ENCODE results near the gene KDM4B. TPM values are rescaled to one million over a fixed set of nuclear protein-coding genes. Genes with fewer than 3 reads are reported as not detected.

The KDM4B gene
- total and polyA plus RNA-seq, 3 donors from 2014 or later: 33.3 to 72.7 (median 67.7) TPM

- Histone ChIP-seq H3K27ac (peak overlapping the region; percentile 66 to 80), H3K9me3 (no peaks in the 10 kb centered on the region), H3K4me3 (no peak overlapping the region), H3K36me3 (ENCODE audit: low read depth, missing control alignments) (no peaks in the 10 kb centered on the region), H3K4me1 (peaks cover 31% of the 10 kb centered on the region), H3K27me3 (no peaks in the 10 kb centered on the region)
- 65 to 88% methylated on average over 20 to 31 of the region's 31 CpGs for WGBS, 2 donors
- peak; percentile 64 for DNase-seq
- no peak for TF ChIP-seq CTCF (IDR thresholded peaks at IDR 0.05)
- TF ChIP-seq POLR2A (IDR thresholded peaks at IDR 0.05): no peak
- intact Hi-C loops (cut with DNase I; ENCODE audit: low total_unique reads): no loop called here
These were observed 124.5 kb downstream of the KDM4B start for GRCh38 chr19:5093297-5093928.

- Histone ChIP-seq H3K4me3 (no peak overlapping the region), H3K4me1 (peaks cover 31% of the 10 kb centered on the region), H3K9me3 (no peaks in the 10 kb centered on the region), H3K27ac (no peak overlapping the region), H3K27me3 (no peaks in the 10 kb centered on the region), H3K36me3 (ENCODE audit: low read depth, missing control alignments) (no peaks in the 10 kb centered on the region)
- intact Hi-C loops (cut with DNase I; ENCODE audit: low total_unique reads): no loop called here
- no peak for DNase-seq
- TF ChIP-seq CTCF (IDR thresholded peaks at IDR 0.05) (no peak), POLR2A (IDR thresholded peaks at IDR 0.05) (no peak)
- WGBS, 2 donors: 88 to 93% methylated on average over 20 to 26 of the region's 26 CpGs
These were observed 125.2 kb downstream of the KDM4B start for GRCh38 chr19:5093948-5094718.

- no peaks in the 10 kb centered on the region for H3K36me3 ChIP-seq (ENCODE audit: low read depth, missing control alignments)
- TF ChIP-seq CTCF (IDR thresholded peaks at IDR 0.05) (no peak), POLR2A (IDR thresholded peaks at IDR 0.05) (no peak)
- 94 to 98% methylated on average over 17 to 31 of the region's 31 CpGs for WGBS, 2 donors
- H3K27me3 ChIP-seq: no peaks in the 10 kb centered on the region
- H3K4me1 ChIP-seq: peaks cover 31% of the 10 kb centered on the region
- H3K9me3 ChIP-seq: no peaks in the 10 kb centered on the region
- intact Hi-C loops (cut with DNase I; ENCODE audit: low total_unique reads): no loop called here
- no peak for DNase-seq
- H3K27ac ChIP-seq: no peak overlapping the region
- H3K4me3 ChIP-seq: no peak overlapping the region
These were observed 126.1 kb downstream of the KDM4B start for GRCh38 chr19:5094768-5095567.

GRCh38 chr19:5095568-5095850 lies 126.6 kb downstream of the KDM4B start:
- Histone ChIP-seq H3K27ac (no peak overlapping the region), H3K4me3 (no peak overlapping the region), H3K27me3 (no peaks in the 10 kb centered on the region), H3K4me1 (peaks cover 31% of the 10 kb centered on the region), H3K9me3 (no peaks in the 10 kb centered on the region), H3K36me3 (ENCODE audit: low read depth, missing control alignments) (no peaks in the 10 kb centered on the region)
- intact Hi-C loops (cut with DNase I; ENCODE audit: low total_unique reads): no loop called here
- WGBS, 2 donors: 60 to 93% methylated on average over 4 to 7 of the region's 7 CpGs
- TF ChIP-seq CTCF (IDR thresholded peaks at IDR 0.05): no peak
- no peak for TF ChIP-seq POLR2A (IDR thresholded peaks at IDR 0.05)
- no peak for DNase-seq
